D721Med (cell line): ENCODE results near the gene KATNBL1.
A peak's percentile ranks its signal among the peaks of the same experiment; 100 is the strongest.

Experiments used
- DNase-seq: peaks from one replicate; pipeline ENCODE4 v3.0.0; 2011; ENCODE audit warnings: low spot score; ENCODE audit not compliant: insufficient read length
- FAIRE-seq: peaks from 2 replicates; lab custom pipeline; 2011; peaks lifted over from hg19 to GRCh38; lab: Jason Lieb, UNC
- CTCF ChIP-seq: IDR thresholded peaks from 2 replicates; pipeline ENCODE4 v1.5.1; 2012; ENCODE audit warnings: mild to moderate bottlenecking, control low read depth; ENCODE audit not compliant: insufficient read depth; ENCODE audit errors: missing control alignments

KATNBL1 gene

GRCh38 chr15:34209421-34210282, at the start of gene KATNBL1:
Gene KATNBL1 (minus strand): TSS chr15:34210096. CDS start chr15:34163676, 46,420 bp downstream.
- no peak for FAIRE-seq
- TF ChIP-seq CTCF, result peak; percentile 85
- peak; percentile 82 for DNase-seq

- FAIRE-seq, result no peak
- DNase-seq, result no peak
Measured at GRCh38 chr15:34259566-34259965, 49.7 kb upstream of the KATNBL1 start.

GRCh38 chr15:34258151-34258550, 48.3 kb upstream of the KATNBL1 start:
- FAIRE-seq (no peak), DNase-seq (no peak)
- TF ChIP-seq CTCF, result no peak

More at GRCh38 chr15:34259566-34259965, 49.7 kb upstream of the KATNBL1 start:
- TF ChIP-seq CTCF, result no peak

- no peak for TF ChIP-seq CTCF
- FAIRE-seq (no peak), DNase-seq (no peak)
Measured at GRCh38 chr15:34252545-34252944, 42.6 kb upstream of the KATNBL1 start.

GRCh38 chr15:34248190-34248589, 38.3 kb upstream of the KATNBL1 start:
- DNase-seq, result no peak
- TF ChIP-seq CTCF, result no peak
- no peak for FAIRE-seq

GRCh38 chr15:34246276-34246976, 36.5 kb upstream of the KATNBL1 start:
- FAIRE-seq (no peak), DNase-seq (no peak)
- TF ChIP-seq CTCF, result no peak
